Endodermal cell (in vitro differentiated cells): ENCODE data around the gene SPEN. TPM values are rescaled to one million over a fixed set of nuclear protein-coding genes. Genes with fewer than 3 reads are reported as not detected.
A peak's percentile ranks its signal among the peaks of the same experiment; 100 is the strongest.

Experiments
- DNase-seq: peaks from one replicate; pipeline ENCODE4 v3.0.0-alpha.2; 2017
- H3K27ac ChIP-seq: 2 replicates; pipeline ENCODE4 v1.5.1; 2013; ENCODE audit warnings: mild to moderate bottlenecking, low read depth, low read length, moderate library complexity
- H3K27me3 ChIP-seq: 2 replicates; pipeline ENCODE4 v1.6.1; 2013; ENCODE audit warnings: mild to moderate bottlenecking, low read length, moderate library complexity; ENCODE audit not compliant: insufficient read depth, control insufficient read depth, poor library complexity, severe bottlenecking
- H3K36me3 ChIP-seq: 2 replicates; pipeline ENCODE4 v1.7.0; 2013; ENCODE audit warnings: mild to moderate bottlenecking, low read length, moderate library complexity; ENCODE audit not compliant: control insufficient read depth, insufficient read depth
- H3K4me1 ChIP-seq: one replicate; pipeline ENCODE4 v1.7.0; 2013; ENCODE audit warnings: low read length; ENCODE audit not compliant: control insufficient read depth, insufficient read depth
- H3K4me3 ChIP-seq: 2 replicates; pipeline ENCODE4 v1.5.1; 2013; ENCODE audit warnings: mild to moderate bottlenecking, low read length, moderate library complexity
- H3K9ac ChIP-seq: 2 replicates; pipeline ENCODE4 v1.6.1; 2013; ENCODE audit warnings: mild to moderate bottlenecking, low read length, moderate library complexity; ENCODE audit not compliant: poor library complexity, severe bottlenecking; ENCODE audit errors: extremely low read depth
- H3K9me3 ChIP-seq: 2 replicates; pipeline ENCODE4 v1.6.1; 2013; ENCODE audit warnings: mild to moderate bottlenecking, low read length, moderate library complexity; ENCODE audit not compliant: control insufficient read depth
- H3K27ac Mint-ChIP-seq: 2 replicates; pipeline ENCODE4 v1.8.0; 2020; ENCODE audit warnings: mixed read lengths
- H3K27me3 Mint-ChIP-seq: 2 replicates; pipeline ENCODE4 v1.8.0; 2021; ENCODE audit warnings: mild to moderate bottlenecking, mixed read lengths; ENCODE audit not compliant: insufficient read depth
- H3K36me3 Mint-ChIP-seq: 2 replicates; pipeline ENCODE4 v1.8.0; 2020; ENCODE audit warnings: low read depth, mixed read lengths
- H3K4me1 Mint-ChIP-seq: 2 replicates; pipeline ENCODE4 v1.8.0; 2020; ENCODE audit warnings: mixed read lengths
- H3K4me3 Mint-ChIP-seq: 2 replicates; pipeline ENCODE4 v1.8.0; 2020; ENCODE audit warnings: mild to moderate bottlenecking, moderate library complexity, mixed read lengths
- H3K9me3 Mint-ChIP-seq: 2 replicates; pipeline ENCODE4 v1.8.0; 2020; ENCODE audit warnings: mild to moderate bottlenecking, mixed read lengths
- CTCF ChIP-seq: fragments of 200-600 bp; sonication (generic); conservative IDR thresholded peaks from 2 replicates; pipeline ENCODE4 v1.5.0; 2021; ENCODE audit warnings: antibody characterized with exemption, mild to moderate bottlenecking
- WGBS, 2 experiments: methylation state at CpG; one replicate each; pipeline versions ENCODE4 v1.1.5 to v1.1.7; 2013; ENCODE audit warnings: missing lambda C conversion rate in 2 of 2, mixed read lengths in 1 of 2; ENCODE audit not compliant: insufficient coverage in 1 of 2, insufficient read length in 1 of 2; 5-methylcytosine and 5-hydroxymethylcytosine counted together
- total RNA-seq, 2 donors: library from RNA; stranded (reverse); fragmentation: NEBNext Ultra II Directional in 1 of 2; extraction: Animal tissue kit (Norgen Biotek cat#: 25700) in 1 of 2; gene quantifications; 2 replicates in 1 of 2; 3 replicates in 1 of 2; pipeline ENCODE4 v1.2.1, GENCODE V29; 2021

The SPEN gene
- total RNA-seq, 2 donors from 2014 or later = 61.5 to 71.9 TPM

- DNase-seq = no peak
- no peak for TF ChIP-seq CTCF
- Histone ChIP-seq H3K36me3 (peaks cover 9% of the 10 kb centered on the region), H3K27ac (no peak overlapping the region), H3K4me1 (peaks cover 16% of the 10 kb centered on the region), H3K9me3 (no peaks in the 10 kb centered on the region), H3K4me3 (no peak overlapping the region), H3K9ac (no peak overlapping the region), H3K27me3 (no peaks in the 10 kb centered on the region)
- WGBS, 2 experiments = 93% methylated on average over 9 to 11 of the region's 11 CpGs
- Mint-ChIP-seq H3K4me3 (no peak overlapping the region), H3K27ac (no peak overlapping the region), H3K4me1 (peaks cover 54% of the 10 kb centered on the region), H3K36me3 (peaks cover 9% of the 10 kb centered on the region), H3K27me3 (no peaks in the 10 kb centered on the region), H3K9me3 (no peaks in the 10 kb centered on the region)
These were observed 105.8 kb downstream of the SPEN start for GRCh38 chr1:15953294-15953771.

GRCh38 chr1:15953791-15954241, 106.3 kb downstream of the SPEN start:
- no peak overlapping the region for H3K27ac ChIP-seq
- H3K9me3 ChIP-seq = no peaks in the 10 kb centered on the region
- H3K36me3 ChIP-seq = peaks cover 4% of the 10 kb centered on the region
- no peaks in the 10 kb centered on the region for H3K27me3 ChIP-seq
- no peak overlapping the region for H3K4me3 Mint-ChIP-seq
- H3K4me1 ChIP-seq = peaks cover 16% of the 10 kb centered on the region
- no peak for TF ChIP-seq CTCF
- peaks cover 56% of the 10 kb centered on the region for H3K4me1 Mint-ChIP-seq
- H3K36me3 Mint-ChIP-seq = peaks cover 7% of the 10 kb centered on the region
- no peaks in the 10 kb centered on the region for H3K27me3 Mint-ChIP-seq
- WGBS, 2 experiments = 83 to 93% methylated on average over 1 of the region's 1 CpG
- H3K4me3 ChIP-seq = no peak overlapping the region
- no peak overlapping the region for H3K9ac ChIP-seq
- no peak for DNase-seq
- H3K27ac Mint-ChIP-seq = no peak overlapping the region
- no peaks in the 10 kb centered on the region for H3K9me3 Mint-ChIP-seq

GRCh38 chr1:15954316-15954715, 106.8 kb downstream of the SPEN start:
- peaks cover 5% of the 10 kb centered on the region for H3K36me3 Mint-ChIP-seq
- H3K27ac ChIP-seq = no peak overlapping the region
- no peaks in the 10 kb centered on the region for H3K27me3 ChIP-seq
- peak; percentile 25 for DNase-seq
- 85 to 89% methylated on average over 3 of the region's 3 CpGs for WGBS, 2 experiments
- no peaks in the 10 kb centered on the region for H3K9me3 ChIP-seq
- no peak for TF ChIP-seq CTCF
- H3K9me3 Mint-ChIP-seq = no peaks in the 10 kb centered on the region
- H3K36me3 ChIP-seq = peaks cover 4% of the 10 kb centered on the region
- H3K4me3 Mint-ChIP-seq = no peak overlapping the region
- H3K27me3 Mint-ChIP-seq = no peaks in the 10 kb centered on the region
- no peak overlapping the region for H3K9ac ChIP-seq
- H3K4me3 ChIP-seq = no peak overlapping the region
- peaks cover 51% of the 10 kb centered on the region for H3K4me1 Mint-ChIP-seq
- H3K4me1 ChIP-seq = peaks cover 15% of the 10 kb centered on the region
- H3K27ac Mint-ChIP-seq = no peak overlapping the region
